ENCODE measurements around the gene GATD1. TPM values are rescaled to one million over a fixed set of nuclear protein-coding genes. Genes with fewer than 3 reads are reported as not detected.

GATD1 gene
- total RNA-seq, 2 donors from 2014 or later, result 33.0 to 38.8 TPM

DNA sequence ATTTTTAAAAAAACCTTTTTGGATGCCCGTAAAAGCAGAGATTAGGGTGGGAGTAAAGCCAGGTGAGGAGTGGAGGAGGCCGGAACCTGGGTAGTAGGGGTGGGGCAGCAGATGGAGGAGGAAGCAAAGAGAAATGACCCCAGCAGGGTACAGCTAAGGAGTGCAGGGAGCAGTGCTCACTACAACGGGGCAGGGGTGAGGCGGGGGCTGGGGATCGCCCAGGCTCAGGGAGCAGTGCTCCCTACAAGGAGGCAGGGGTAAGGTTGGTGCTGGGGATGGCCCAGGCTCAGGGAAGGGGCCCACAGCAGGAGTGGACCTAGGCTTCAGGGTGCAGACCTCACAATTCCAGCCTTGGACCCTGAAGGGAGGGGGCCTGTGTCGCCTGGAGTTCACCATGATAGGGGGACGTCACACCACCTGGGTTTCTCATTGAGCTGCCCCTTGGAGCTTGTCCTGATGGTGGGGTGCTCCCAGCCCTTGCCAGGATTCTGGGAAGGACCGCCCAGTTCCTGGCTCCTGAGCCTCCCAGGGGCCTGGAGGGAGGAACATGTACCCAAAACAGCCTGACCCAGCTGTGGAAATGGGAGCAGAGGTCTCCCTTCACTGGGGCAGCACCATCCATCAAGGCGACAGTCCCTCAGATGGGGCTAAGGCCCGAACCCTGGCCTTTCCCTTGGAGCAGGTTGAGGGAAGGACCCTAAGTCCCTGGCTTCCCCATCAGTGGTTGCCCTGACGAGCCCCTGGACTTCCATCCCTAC, 38.6 kb upstream of the GATD1 start:
- intact Hi-C loops (cut with DNase I), result loop anchor here in 1 of 2 donors (5.0 kb wide), 1 partner anchor 1011 kb away; no protein-coding TSS in a partner anchor
- no peak for DNase-seq (ENCODE audit: low spot score)

DNA sequence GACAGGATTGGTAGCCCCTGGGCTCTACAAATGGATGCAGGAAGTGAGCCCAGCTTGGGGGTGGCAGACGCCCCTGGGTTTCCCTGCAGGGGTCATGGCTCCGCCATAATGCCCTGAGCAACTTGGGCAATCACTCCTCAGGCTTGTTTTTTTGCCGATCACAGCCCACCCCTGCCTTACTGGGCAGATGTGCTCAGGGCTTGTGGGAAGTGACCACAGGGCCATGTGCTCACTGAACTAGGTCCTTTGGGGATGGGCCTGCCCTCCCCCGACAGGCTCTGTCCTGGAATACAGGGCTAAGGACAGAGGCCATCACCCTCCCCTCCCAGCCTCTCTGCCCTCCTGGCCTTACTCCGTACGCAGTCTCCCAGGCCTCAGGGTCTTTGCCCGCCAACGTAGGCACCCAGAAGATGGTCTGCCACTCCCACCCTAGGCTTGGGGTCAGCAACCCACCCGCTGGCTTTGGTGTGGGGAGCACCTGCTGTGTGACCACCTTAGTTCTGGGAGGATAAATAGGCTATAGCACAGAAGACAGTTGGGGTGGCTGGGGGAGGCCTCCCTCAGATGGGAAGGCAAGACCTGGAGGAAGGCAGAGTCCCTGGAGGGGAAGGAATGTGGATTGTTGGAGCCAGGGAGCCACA, 36.3 kb upstream of the GATD1 start:
- DNase-seq (ENCODE audit: low spot score), result no peak
- intact Hi-C loops (cut with DNase I), result no loop called here

- intact Hi-C loops (cut with DNase I), result no loop called here
- no peak for DNase-seq (ENCODE audit: low spot score)
These were observed 35.8 kb upstream of the GATD1 start for GRCh38 chr11:813072-813455.

DNA sequence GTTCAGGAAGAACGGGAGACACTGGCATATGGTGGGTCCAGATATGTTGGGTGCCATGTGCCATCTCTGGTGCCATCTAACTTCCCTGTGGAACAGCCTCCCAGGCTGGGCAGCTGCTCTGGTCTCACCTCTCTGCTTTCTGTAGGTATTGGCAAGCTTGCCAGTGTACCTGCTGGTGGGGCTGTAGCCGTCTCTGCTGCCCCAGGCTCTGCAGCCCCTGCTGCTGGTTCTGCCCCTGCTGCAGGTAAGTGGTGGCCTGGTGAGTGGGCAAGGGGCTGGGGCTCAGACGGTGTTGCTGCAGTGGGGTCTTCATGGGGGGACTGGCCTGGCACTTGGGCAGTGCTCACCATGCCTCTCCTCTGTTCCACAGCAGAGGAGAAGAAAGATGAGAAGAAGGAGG, 35.1 kb upstream of the GATD1 start:
- DNase-seq (ENCODE audit: low spot score), result no peak
- intact Hi-C loops (cut with DNase I), result no loop called here

GRCh38 chr11:811446-812245, 34.4 kb upstream of the GATD1 start:
- intact Hi-C loops (cut with DNase I), result no loop called here
- no peak for DNase-seq (ENCODE audit: low spot score)

- intact Hi-C loops (cut with DNase I), result no loop called here
- DNase-seq (ENCODE audit: low spot score), result peak; percentile 81
These were observed 32.8 kb upstream of the GATD1 start for GRCh38 chr11:810040-810567.

DNA sequence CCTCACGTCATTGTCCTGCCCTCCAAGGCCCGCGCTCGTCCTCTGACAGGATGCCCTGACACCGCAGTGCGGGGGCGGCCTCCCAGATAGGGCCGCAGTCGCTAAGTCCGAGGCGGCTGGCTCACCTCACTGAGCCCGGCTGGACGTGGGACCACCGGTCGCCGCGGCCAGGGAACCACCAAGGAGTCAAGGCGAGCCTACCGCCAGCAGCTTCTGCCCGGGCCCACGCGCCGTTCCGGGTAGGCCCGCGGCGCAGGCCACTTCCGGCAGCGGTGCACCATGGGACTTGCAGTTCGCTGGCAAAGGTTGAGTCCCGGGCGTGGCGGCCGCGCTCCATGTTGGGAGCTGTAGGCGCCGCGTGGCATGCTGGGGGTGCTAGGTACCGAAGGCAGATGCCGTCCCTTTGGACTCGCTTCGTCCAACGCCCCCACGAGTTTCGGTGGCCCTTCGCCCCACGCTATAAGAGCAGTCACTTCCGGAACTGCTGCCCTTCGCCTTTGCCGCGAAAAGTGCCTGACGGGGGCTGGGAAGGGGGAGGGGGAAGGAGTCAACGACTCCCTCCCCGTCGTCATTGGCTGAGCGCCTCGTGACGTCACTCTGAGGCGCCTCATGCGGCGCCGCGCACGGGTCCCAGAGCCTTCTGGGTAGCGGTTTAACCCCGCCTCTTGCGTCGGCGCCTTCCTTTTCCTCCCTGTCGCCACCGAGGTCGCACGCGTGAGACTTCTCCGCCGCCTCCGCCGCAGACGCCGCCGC, 32.2 kb upstream of the GATD1 start, which contains the start of gene RPLP2:
Gene RPLP2, plus strand, starts transcription at position 681 of the 753 bp plus-strand sequence. CDS start 268 bp downstream, outside the sequence.
- intact Hi-C loops (cut with DNase I), result loop anchor here in 1 of 2 donors (10.0 kb wide), 1 partner anchor 65 kb away; the partner anchor contains the start of gene TALDO1
- DNase-seq (ENCODE audit: low spot score), result peak; percentile 100

DNA sequence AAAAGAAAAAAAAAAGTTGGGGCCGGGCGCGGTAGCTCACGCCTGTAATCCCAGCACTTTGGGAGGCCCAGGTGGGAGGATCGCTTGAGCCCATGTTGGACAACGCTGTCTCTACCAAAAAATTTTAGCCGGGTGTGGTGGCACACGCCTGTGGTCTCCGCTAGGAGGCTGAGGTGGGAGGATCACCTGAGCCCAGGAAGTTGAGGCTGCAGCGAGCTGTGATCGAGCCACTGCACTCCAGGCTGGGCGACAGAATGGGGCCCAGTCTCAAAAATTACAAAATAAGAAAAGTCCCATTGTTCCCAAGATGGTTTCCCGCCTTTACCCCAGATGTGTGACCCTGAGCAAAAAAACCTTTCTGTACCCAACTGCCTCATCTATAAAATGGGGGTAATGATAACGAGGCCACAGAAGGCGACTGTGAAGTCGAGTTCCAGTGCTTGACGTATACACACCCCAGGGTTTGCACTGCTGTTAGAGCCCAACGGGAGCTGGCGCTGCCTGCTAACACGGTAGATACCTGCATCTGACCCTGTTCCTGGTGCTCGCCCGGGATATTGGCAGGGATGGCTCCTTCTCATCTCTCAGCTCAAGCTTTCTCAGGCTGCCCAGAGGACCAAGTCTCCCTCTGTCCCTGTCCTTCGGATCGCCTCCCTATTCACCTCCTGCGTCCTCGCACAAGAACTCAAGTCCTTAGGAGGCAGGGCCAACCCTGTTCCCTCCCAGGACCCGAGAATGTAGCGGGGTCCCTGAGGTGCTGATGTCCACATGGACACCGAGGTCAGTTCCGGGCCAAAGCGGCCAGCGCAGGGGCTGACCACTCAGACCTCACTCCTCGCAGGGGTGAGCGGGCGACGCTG, 31.4 kb upstream of the GATD1 start:
- intact Hi-C loops (cut with DNase I), result loop anchor here in 1 of 2 donors (10.0 kb wide), 1 partner anchor 64 kb away; the partner anchor contains the start of gene TALDO1
- DNase-seq (ENCODE audit: low spot score), result peak; percentile 95

DNA sequence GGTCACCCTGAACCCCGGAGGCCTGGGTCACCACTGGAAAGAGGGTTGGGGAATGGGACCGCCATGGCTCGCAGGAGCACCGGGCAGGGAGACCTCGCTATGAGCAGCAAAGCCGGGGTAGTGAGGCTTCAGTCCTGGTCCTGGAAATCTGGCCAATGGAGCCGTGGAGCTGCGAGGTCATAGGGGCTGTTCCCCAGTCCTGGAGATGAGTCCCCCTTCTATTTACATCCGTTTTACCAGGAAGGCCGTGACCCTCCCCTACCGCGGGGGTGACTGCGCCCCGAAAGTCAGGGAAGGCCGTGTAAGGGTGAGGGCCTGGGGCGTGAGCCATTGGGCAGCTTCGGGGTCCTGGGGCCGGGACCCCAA, 27.3 kb upstream of the GATD1 start:
- DNase-seq (ENCODE audit: low spot score), result no peak
- intact Hi-C loops (cut with DNase I), result loop anchor here in 1 of 2 donors (10.0 kb wide), 1 partner anchor 60 kb away; the partner anchor contains the start of gene TALDO1

GRCh38 chr11:803770-804598, 26.7 kb upstream of the GATD1 start:
- peak; percentile 82 for DNase-seq (ENCODE audit: low spot score)
- intact Hi-C loops (cut with DNase I), result loop anchor here in 1 of 2 donors (10.0 kb wide), 1 partner anchor 59 kb away; the partner anchor contains the start of gene TALDO1

DNA sequence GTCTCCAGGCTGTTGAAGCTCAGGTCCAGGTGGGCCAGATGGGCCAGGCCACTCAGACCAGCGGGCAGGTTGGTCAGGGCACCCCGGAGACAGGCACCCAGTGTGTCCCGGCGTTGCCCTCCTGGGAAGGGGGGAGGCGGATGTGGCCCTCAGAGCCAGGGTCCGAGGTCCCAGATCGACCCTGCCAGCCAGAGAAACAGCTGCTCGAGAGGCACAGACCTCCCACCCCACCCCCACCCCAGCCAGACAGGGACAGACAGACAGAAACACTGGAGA, 26.1 kb upstream of the GATD1 start:
- DNase-seq (ENCODE audit: low spot score), result peak; percentile 80
- intact Hi-C loops (cut with DNase I), result loop anchor here in 1 of 2 donors (10.0 kb wide), 1 partner anchor 59 kb away; the partner anchor contains the start of gene TALDO1

- no peak for DNase-seq (ENCODE audit: low spot score)
- intact Hi-C loops (cut with DNase I), result loop anchor here in 1 of 2 donors (10.0 kb wide), 1 partner anchor 58 kb away; the partner anchor contains the start of gene TALDO1
These were observed 25.6 kb upstream of the GATD1 start for GRCh38 chr11:802693-803466.

DNA sequence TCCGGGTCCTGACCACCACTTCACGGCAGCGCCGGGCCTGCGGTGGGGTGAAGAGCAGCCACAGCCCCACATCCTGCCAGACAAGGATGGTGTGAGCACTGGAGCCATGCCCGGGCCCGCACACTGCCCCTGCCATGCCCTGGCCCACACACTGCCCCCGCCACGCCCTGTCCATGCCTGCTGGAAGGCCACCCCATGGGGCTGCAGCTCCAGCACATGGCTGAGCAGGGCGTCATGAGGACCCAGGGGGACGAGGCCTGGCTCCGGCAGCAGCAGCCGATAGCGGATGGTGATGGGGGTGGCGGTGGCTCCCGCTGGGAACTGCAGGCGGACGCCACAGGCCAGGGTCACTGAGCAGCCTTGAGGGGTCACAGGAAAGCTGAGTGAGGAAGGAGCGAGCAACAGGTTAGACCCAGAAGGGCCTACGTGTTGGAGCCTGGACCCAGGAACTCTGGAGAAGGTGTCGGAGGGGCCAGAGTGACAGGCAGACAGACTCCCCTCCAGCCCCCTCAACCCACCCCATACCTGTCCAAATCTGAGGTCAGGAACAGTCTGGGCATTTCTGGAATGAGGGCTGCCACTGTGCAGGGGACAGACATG, 24.8 kb upstream of the GATD1 start:
- intact Hi-C loops (cut with DNase I), result loop anchor here in 1 of 2 donors (10.0 kb wide), 1 partner anchor 57 kb away; the partner anchor contains the start of gene TALDO1

DNA sequence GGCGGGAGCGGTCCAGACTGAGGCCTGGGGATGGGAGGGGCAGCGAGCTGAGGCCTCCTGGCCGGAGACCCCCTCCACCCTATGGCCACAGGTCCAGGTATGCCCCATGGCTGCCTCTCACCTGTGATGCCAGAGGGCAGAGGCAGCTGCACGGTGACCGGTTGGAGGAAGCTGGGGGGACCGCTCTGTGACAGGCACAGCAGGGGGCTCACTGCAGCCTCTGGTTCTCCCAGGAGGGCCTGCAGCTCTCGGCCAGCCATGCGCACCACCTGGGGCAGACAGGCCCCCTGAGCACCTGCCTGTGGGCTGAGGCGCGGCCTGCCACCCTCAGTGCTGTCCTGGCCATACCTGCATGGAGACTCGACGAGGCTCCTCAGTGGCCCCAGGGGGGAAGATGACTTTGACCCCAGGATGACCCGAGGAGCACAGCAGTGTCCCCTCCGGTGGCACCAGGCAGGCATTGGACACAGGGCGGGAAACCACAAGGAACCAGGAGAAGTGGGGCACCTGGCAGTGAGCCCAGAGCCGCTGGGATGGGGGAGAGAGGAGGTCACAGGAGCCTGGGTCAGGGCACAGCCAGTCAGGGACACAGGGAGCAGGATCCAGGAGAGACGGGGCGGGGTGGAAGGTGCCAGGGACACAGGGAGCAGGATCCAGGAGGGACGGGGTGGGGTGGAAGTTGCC, 24.0 kb upstream of the GATD1 start:
- intact Hi-C loops (cut with DNase I), result loop anchor here in 1 of 2 donors (10.0 kb wide), 1 partner anchor 56 kb away; the partner anchor contains the start of gene TALDO1
- DNase-seq (ENCODE audit: low spot score), result no peak

More for the DNA sequence above, 24.8 kb upstream of the GATD1 start:
- no peak for DNase-seq (ENCODE audit: low spot score)

- intact Hi-C loops (cut with DNase I), result loop anchor here in 1 of 2 donors (10.0 kb wide), 1 partner anchor 56 kb away; the partner anchor contains the start of gene TALDO1
- DNase-seq (ENCODE audit: low spot score), result no peak
These were observed 23.2 kb upstream of the GATD1 start for GRCh38 chr11:800473-800872.
